IMR-90 (cell line): ENCODE measurements around the gene VPS41. TPM values are rescaled to one million over a fixed set of nuclear protein-coding genes. Genes with fewer than 3 reads are reported as not detected.

Source experiments
- ATAC-seq: fragments of 200-7000 bp; cut with Tn5 transposase; 2 replicates; pipeline ENCODE4 v1.9.1; 2020; ENCODE audit warnings: low read depth, mild to moderate bottlenecking, moderate library complexity
- BruUV-seq: library from RNA; stranded (reverse); fragments of 400-500 nt; replicated peaks from 2 replicates; lab custom pipeline; 2021; lab: Mats Ljungman, UMichigan
- CTCF ChIA-PET: fragments of 300-600 bp; formaldehyde crosslinking; extraction: SDS; loops from one replicate; lab custom pipeline; 2021; ENCODE audit warnings: antibody characterized with exemption; lab: Yijun Ruan, JAX
- POLR2A ChIA-PET: fragments of 300-600 bp; sonication (Branson Sonifier 250); formaldehyde crosslinking; loops from one replicate; lab custom pipeline; 2022; ENCODE audit warnings: antibody characterized with exemption; ENCODE audit not compliant: unreplicated experiment; lab: Charles Lee
- DNase-seq: peaks from one replicate; pipeline ENCODE4 v3.0.0; 2013
- H2AFZ ChIP-seq: replicated peaks from 2 replicates; pipeline ENCODE3; 2013; ENCODE audit warnings: low read length, mild to moderate bottlenecking; ENCODE audit not compliant: poor library complexity
- H2AK5ac ChIP-seq: 2 replicates; pipeline ENCODE4 v1.6.1; 2013; ENCODE audit warnings: low read depth, low read length, inconsistent platforms
- H2AK9ac ChIP-seq: replicated peaks from 2 replicates; pipeline ENCODE3; 2013; ENCODE audit warnings: mild to moderate bottlenecking, low read depth, low read length, moderate library complexity; ENCODE audit not compliant: poor library complexity
- H2BK120ac ChIP-seq: 2 replicates; pipeline ENCODE4 v1.6.1; 2013; ENCODE audit warnings: low read depth, low read length, inconsistent platforms
- H2BK15ac ChIP-seq: 3 replicates; pipeline ENCODE4 v1.6.1; 2013; ENCODE audit warnings: low read depth, low read length, inconsistent platforms
- H2BK20ac ChIP-seq: 2 replicates; pipeline ENCODE4 v1.6.1; 2013; ENCODE audit warnings: low read depth, mild to moderate bottlenecking, inconsistent platforms, low read length, moderate library complexity
- H2BK5ac ChIP-seq: 2 replicates; pipeline ENCODE4 v1.6.1; 2013; ENCODE audit warnings: mild to moderate bottlenecking, low read depth, low read length, inconsistent platforms; ENCODE audit not compliant: poor library complexity, severe bottlenecking
- H3K14ac ChIP-seq: replicated peaks from 2 replicates; pipeline ENCODE4 v1.6.1; 2013; ENCODE audit warnings: low read depth, low read length, inconsistent platforms
- H3K18ac ChIP-seq: 2 replicates; pipeline ENCODE4 v1.6.1; 2013; ENCODE audit warnings: low read depth, low read length, control low read depth
- H3K23ac ChIP-seq: 2 replicates; pipeline ENCODE4 v1.6.1; 2013; ENCODE audit warnings: low read depth, low read length, inconsistent platforms
- H3K27ac ChIP-seq: 2 replicates; pipeline ENCODE4 v1.5.1; 2013; ENCODE audit warnings: mild to moderate bottlenecking, control low read depth, low read length; ENCODE audit not compliant: insufficient read depth
- H3K27me3 ChIP-seq: 2 replicates; pipeline ENCODE4 v1.6.1; 2013; ENCODE audit warnings: low read length; ENCODE audit not compliant: control insufficient read depth, insufficient read depth
- H3K36me3 ChIP-seq: 2 replicates; pipeline ENCODE4 v1.6.1; 2013; ENCODE audit warnings: low read length, mixed read lengths; ENCODE audit not compliant: control insufficient read depth, insufficient read depth
- H3K4ac ChIP-seq: 2 replicates; pipeline ENCODE4 v1.6.1; 2013; ENCODE audit warnings: low read depth, low read length, inconsistent platforms
- H3K4me1 ChIP-seq: 2 replicates; pipeline ENCODE4 v1.6.1; 2013; ENCODE audit warnings: low read length, mixed read lengths; ENCODE audit not compliant: control insufficient read depth, insufficient read depth
- H3K4me2 ChIP-seq: 2 replicates; pipeline ENCODE4 v1.6.1; 2013; ENCODE audit warnings: low read depth, mild to moderate bottlenecking, control low read depth, low read length, moderate library complexity
- H3K4me3 ChIP-seq: 2 replicates; pipeline ENCODE4 v1.5.1; 2013; ENCODE audit warnings: low read depth, mild to moderate bottlenecking, control low read depth, low read length, moderate library complexity; ENCODE audit not compliant: insufficient read depth
- H3K56ac ChIP-seq: 2 replicates; pipeline ENCODE4 v1.6.1; 2013; ENCODE audit warnings: low read length, inconsistent platforms; ENCODE audit not compliant: insufficient read depth; ENCODE audit errors: extremely low read depth
- H3K79me1 ChIP-seq, 2 experiments: 2 replicates each; pipeline ENCODE4 v1.6.1; 2013; ENCODE audit warnings: low read length in 2 of 2, inconsistent platforms in 1 of 2, low read depth in 1 of 2
- H3K9ac ChIP-seq: 2 replicates; pipeline ENCODE4 v1.6.1; 2013; ENCODE audit warnings: low read depth, low read length, control low read depth
- H3K9me1 ChIP-seq: 2 replicates; pipeline ENCODE4 v1.6.1; 2013; ENCODE audit warnings: low read length, inconsistent platforms; ENCODE audit not compliant: insufficient read depth
- H3K9me3 ChIP-seq: 2 replicates; pipeline ENCODE4 v1.6.1; 2013; ENCODE audit warnings: low read length; ENCODE audit not compliant: control insufficient read depth, insufficient read depth
- H4K20me1 ChIP-seq: 2 replicates; pipeline ENCODE4 v1.6.1; 2013; ENCODE audit warnings: low read length, inconsistent platforms; ENCODE audit not compliant: insufficient read depth
- H4K5ac ChIP-seq: 2 replicates; pipeline ENCODE4 v1.6.1; 2013; ENCODE audit warnings: mild to moderate bottlenecking, low read depth, low read length, control low read depth
- H4K8ac ChIP-seq, 2 experiments: 2 replicates each; pipeline ENCODE4 v1.6.1; 2013; ENCODE audit warnings: low read depth in 2 of 2, low read length in 2 of 2, control low read depth in 1 of 2, inconsistent platforms in 1 of 2
- H4K91ac ChIP-seq: 2 replicates; pipeline ENCODE4 v1.6.1; 2013; ENCODE audit warnings: low read depth, low read length, inconsistent platforms; ENCODE audit not compliant: insufficient read depth
- BHLHE40 ChIP-seq: fragments of 150-350 bp; IDR thresholded peaks from 2 replicates; pipeline ENCODE4 v1.6.1; 2016; ENCODE audit warnings: mild to moderate bottlenecking, low read depth, low read length
- CEBPB ChIP-seq: IDR thresholded peaks from 2 replicates; pipeline ENCODE4 v1.6.1; 2012; ENCODE audit warnings: low read depth, low read length, improper control_type of control experiment
- CHD1 ChIP-seq: IDR thresholded peaks from 2 replicates; pipeline ENCODE4 v1.6.1; 2012; ENCODE audit warnings: low read depth, low read length, improper control_type of control experiment
- FOS ChIP-seq: fragments of 150-350 bp; IDR thresholded peaks from 2 replicates; pipeline ENCODE4 v1.6.1; 2016; ENCODE audit warnings: low read depth, low read length
- MAFK ChIP-seq: IDR thresholded peaks from 2 replicates; pipeline ENCODE4 v1.6.1; 2012; ENCODE audit warnings: low read depth, low read length, improper control_type of control experiment
- MAZ ChIP-seq: IDR thresholded peaks from 2 replicates; pipeline ENCODE4 v1.6.1; 2012; ENCODE audit warnings: low read depth, mild to moderate bottlenecking, low read length, improper control_type of control experiment, moderate library complexity, borderline replicate concordance
- MXI1 ChIP-seq: IDR thresholded peaks from 2 replicates; pipeline ENCODE4 v1.6.1; 2012; ENCODE audit warnings: low read depth, mild to moderate bottlenecking, low read length, moderate library complexity, borderline replicate concordance
- NFE2L2 ChIP-seq: fragments of 150-350 bp; IDR thresholded peaks from 2 replicates; pipeline ENCODE4 v1.6.1; 2016; ENCODE audit warnings: low read depth, mild to moderate bottlenecking, low read length
- POLR2A ChIP-seq: IDR thresholded peaks from 2 replicates; pipeline ENCODE4 v1.6.1; 2012; ENCODE audit warnings: mild to moderate bottlenecking, low read depth, low read length
- RAD21 ChIP-seq: IDR thresholded peaks from 2 replicates; pipeline ENCODE4 v1.6.1; 2012; ENCODE audit warnings: low read length, improper control_type of control experiment
- RCOR1 ChIP-seq: IDR thresholded peaks from 2 replicates; pipeline ENCODE4 v1.6.1; 2012; ENCODE audit warnings: mild to moderate bottlenecking, low read length, improper control_type of control experiment; ENCODE audit not compliant: insufficient replicate concordance
- RFX5 ChIP-seq: IDR thresholded peaks from 2 replicates; pipeline ENCODE4 v1.8.0; 2012; ENCODE audit warnings: low read depth, mild to moderate bottlenecking, low read length, moderate library complexity
- SMC3 ChIP-seq: fragments of 150-350 bp; IDR thresholded peaks from 2 replicates; pipeline ENCODE4 v1.6.1; 2016; ENCODE audit warnings: low read depth, mild to moderate bottlenecking, antibody characterized with exemption, low read length, moderate library complexity
- WGBS, 2 experiments: methylation state at CpG; one replicate each; pipeline versions ENCODE4 v1.1.5 to v1.1.7; 2013; ENCODE audit warnings: missing lambda C conversion rate in 2 of 2; ENCODE audit not compliant: insufficient read length in 1 of 2; ENCODE audit errors: extremely low coverage in 2 of 2; 5-methylcytosine and 5-hydroxymethylcytosine counted together
- dilution Hi-C: fragments of 300-500 bp; cut with HindIII; formaldehyde crosslinking; loops from one replicate; pipeline ENCODE4 v1.14.3; 2018; ENCODE audit warnings: low sequenced_read_pairs; ENCODE audit not compliant: unreplicated experiment
- in situ Hi-C: fragments of 300-500 bp; cut with MboI; formaldehyde crosslinking; loops from 3 replicates; pipeline ENCODE4 v1.14.3; 2019; ENCODE audit warnings: low sequenced_read_pairs, inconsistent platforms, mixed read lengths
- intact Hi-C: fragments of 100-400 bp; cut with micrococcal nuclease; formaldehyde crosslinking; loops from 2 replicates; pipeline ENCODE4 v1.10.0; 2022
- polyA plus RNA-seq, 3 experiments: library from polyadenylated mRNA; depleted of rRNA; stranded (reverse); fragments of >200 nt; gene quantifications; 2 replicates each; pipeline ENCODE4 v1.2.3, GENCODE V29; 2012; ENCODE audit warnings: low replicate concordance in 1 of 3
- total RNA-seq: library from RNA; depleted of rRNA; stranded (reverse); fragments of >200 nt; gene quantifications from 2 replicates; pipeline ENCODE4 v1.2.3, GENCODE V29; 2012
- TF ChIP-seq, protein P1 (sequence below): fragments of 150-350 bp; IDR thresholded peaks from 2 replicates; pipeline ENCODE4 v1.6.1; 2016; ENCODE audit warnings: low read depth, mild to moderate bottlenecking, low read length, moderate library complexity, borderline replicate concordance
- TF ChIP-seq, protein P2 (sequence below): fragments of 150-350 bp; IDR thresholded peaks from 2 replicates; pipeline ENCODE4 v1.6.1; 2017; ENCODE audit warnings: mild to moderate bottlenecking, antibody characterized with exemption, low read length, low read depth
- TF ChIP-seq, protein P3 (sequence below): conservative IDR thresholded peaks from 2 replicates; pipeline ENCODE4 v1.5.1; 2012; ENCODE audit warnings: mild to moderate bottlenecking, low read depth, low read length, improper control_type of control experiment

The VPS41 gene
- total and polyA plus RNA-seq, 2 of the 4 experiments (the other 2 are of a cell fraction), result 16.0 to 28.0 TPM

GRCh38 chr7:38731215-38731614, 177.8 kb downstream of the VPS41 start:
- 100% methylated on average over 1 of the region's 2 CpGs; no CpG with 5 or more reads in 1 of the 2 experiments for WGBS, 2 experiments
- peaks cover 3% of the 10 kb centered on the region for H3K9me1 ChIP-seq
- BruUV-seq, result no TSS peak
- no peak overlapping the region for H3K4me3 ChIP-seq
- no peak overlapping the region for H2BK120ac ChIP-seq
- peaks cover 5% of the 10 kb centered on the region; the same call in 1 of the 2 replicates for H3K36me3 ChIP-seq
- dilution Hi-C loops (no loop called here), intact Hi-C loops (no loop called here), in situ Hi-C loops (no loop called here)
- H3K4ac ChIP-seq, result no peak overlapping the region
- H2BK20ac ChIP-seq, result no peak overlapping the region
- H3K14ac ChIP-seq, result no peak overlapping the region
- H3K18ac ChIP-seq, result no peak overlapping the region
- H3K9me3 ChIP-seq, result no peaks in the 10 kb centered on the region
- H4K91ac ChIP-seq, result no peak overlapping the region
- H3K9ac ChIP-seq, result no peak overlapping the region
- H2BK5ac ChIP-seq, result no peak overlapping the region
- CTCF ChIA-PET, result no interaction called here
- TF ChIP-seq BHLHE40 (no peak), MAZ (no peak), RFX5 (no peak), POLR2A (no peak), MAFK (no peak), RAD21 (no peak), MXI1 (no peak), FOS (no peak), NFE2L2 (no peak), SMC3 (no peak), RCOR1 (no peak), CHD1 (no peak), CEBPB (no peak)
- TF ChIP-seq, protein P1, sequence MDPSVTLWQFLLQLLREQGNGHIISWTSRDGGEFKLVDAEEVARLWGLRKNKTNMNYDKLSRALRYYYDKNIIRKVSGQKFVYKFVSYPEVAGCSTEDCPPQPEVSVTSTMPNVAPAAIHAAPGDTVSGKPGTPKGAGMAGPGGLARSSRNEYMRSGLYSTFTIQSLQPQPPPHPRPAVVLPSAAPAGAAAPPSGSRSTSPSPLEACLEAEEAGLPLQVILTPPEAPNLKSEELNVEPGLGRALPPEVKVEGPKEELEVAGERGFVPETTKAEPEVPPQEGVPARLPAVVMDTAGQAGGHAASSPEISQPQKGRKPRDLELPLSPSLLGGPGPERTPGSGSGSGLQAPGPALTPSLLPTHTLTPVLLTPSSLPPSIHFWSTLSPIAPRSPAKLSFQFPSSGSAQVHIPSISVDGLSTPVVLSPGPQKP, result no peak
- TF ChIP-seq, protein P2, sequence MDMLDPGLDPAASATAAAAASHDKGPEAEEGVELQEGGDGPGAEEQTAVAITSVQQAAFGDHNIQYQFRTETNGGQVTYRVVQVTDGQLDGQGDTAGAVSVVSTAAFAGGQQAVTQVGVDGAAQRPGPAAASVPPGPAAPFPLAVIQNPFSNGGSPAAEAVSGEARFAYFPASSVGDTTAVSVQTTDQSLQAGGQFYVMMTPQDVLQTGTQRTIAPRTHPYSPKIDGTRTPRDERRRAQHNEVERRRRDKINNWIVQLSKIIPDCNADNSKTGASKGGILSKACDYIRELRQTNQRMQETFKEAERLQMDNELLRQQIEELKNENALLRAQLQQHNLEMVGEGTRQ, result no peak
- TF ChIP-seq, protein P3, sequence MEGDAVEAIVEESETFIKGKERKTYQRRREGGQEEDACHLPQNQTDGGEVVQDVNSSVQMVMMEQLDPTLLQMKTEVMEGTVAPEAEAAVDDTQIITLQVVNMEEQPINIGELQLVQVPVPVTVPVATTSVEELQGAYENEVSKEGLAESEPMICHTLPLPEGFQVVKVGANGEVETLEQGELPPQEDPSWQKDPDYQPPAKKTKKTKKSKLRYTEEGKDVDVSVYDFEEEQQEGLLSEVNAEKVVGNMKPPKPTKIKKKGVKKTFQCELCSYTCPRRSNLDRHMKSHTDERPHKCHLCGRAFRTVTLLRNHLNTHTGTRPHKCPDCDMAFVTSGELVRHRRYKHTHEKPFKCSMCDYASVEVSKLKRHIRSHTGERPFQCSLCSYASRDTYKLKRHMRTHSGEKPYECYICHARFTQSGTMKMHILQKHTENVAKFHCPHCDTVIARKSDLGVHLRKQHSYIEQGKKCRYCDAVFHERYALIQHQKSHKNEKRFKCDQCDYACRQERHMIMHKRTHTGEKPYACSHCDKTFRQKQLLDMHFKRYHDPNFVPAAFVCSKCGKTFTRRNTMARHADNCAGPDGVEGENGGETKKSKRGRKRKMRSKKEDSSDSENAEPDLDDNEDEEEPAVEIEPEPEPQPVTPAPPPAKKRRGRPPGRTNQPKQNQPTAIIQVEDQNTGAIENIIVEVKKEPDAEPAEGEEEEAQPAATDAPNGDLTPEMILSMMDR, result no peak
- no peak overlapping the region; a peak in 1 of 4 replicates for H4K8ac ChIP-seq
- no peak overlapping the region for H2AFZ ChIP-seq
- no peak overlapping the region for H4K5ac ChIP-seq
- H2BK15ac ChIP-seq, result no peak overlapping the region
- no peak overlapping the region for H2AK9ac ChIP-seq
- no peaks in the 10 kb centered on the region for H4K20me1 ChIP-seq
- H2AK5ac ChIP-seq, result peak overlapping the region; percentile 23; the same call in 1 of the 2 replicates
- H3K56ac ChIP-seq, result no peak overlapping the region
- no peak overlapping the region for H3K27ac ChIP-seq
- H3K23ac ChIP-seq, result no peak overlapping the region
- H3K27me3 ChIP-seq, result no peaks in the 10 kb centered on the region
- H3K4me2 ChIP-seq, result no peak overlapping the region
- DNase-seq (peak; percentile 49), ATAC-seq (no peak)
- H3K4me1 ChIP-seq, result no peaks in the 10 kb centered on the region; the same call in 1 of the 2 replicates
- POLR2A ChIA-PET, result no interaction called here
- no peaks in the 10 kb centered on the region for H3K79me1 ChIP-seq
